ENCODE measurements around the gene GPR149. TPM values are rescaled to one million over a fixed set of nuclear protein-coding genes. Genes with fewer than 3 reads are reported as not detected.

Gene GPR149
- total and polyA plus RNA-seq, 2 donors: 0.02 TPM; not detected in 1

DNA sequence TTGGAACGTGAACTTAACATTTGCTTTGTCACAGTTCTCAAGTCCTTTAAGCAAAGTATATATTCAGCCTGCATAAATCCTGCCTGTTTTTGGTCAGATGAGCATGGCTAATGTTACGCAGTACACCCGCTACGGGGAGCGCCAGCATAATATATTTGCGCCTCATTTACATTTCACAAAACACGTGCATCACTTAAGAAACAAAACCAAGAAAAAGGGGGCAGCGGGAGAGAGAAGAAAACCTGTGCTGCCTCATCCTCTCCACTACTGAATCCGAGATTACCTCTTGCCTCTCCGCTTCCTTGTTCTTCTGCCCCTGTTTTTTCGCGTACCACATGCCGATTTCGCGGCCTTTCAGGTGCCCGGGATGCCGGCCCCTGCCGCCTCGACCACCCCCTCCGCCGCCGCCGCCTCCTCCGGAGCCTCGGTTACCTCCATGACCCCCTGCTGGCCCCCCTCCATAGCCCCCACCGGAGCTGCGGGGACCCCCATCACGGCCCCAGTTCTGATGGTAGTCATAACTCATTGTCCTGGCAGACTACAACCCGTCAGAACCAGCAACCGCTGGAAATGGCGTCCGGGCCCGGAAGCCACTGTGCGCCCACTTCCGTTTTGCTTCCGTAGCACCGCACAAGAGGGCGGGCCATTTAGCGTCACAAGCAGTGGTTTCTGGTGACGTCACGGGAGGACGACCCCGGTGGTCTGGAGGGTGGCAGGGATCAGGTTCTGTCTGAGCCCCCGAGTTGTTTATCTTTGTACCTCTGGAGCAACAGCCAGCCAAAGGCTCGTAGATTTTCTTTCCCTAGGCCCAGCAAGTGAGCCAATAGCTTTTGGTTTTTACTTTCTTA lies 105.9 kb downstream of the GPR149 start, which contains the start of gene DHX36:
DHX36 (minus strand) TSS at position 597 of the 848 bp plus-strand sequence; CDS start at position 526, 71 bp downstream.
- Histone ChIP-seq H3K9me3 (ENCODE audit: control insufficient read depth in 2 of 2, insufficient read depth in 1 of 2, low read length in 1 of 2) (no peaks in the 10 kb centered on the region), H3K27me3 (ENCODE audit: control insufficient read depth in 2 of 2, insufficient read depth in 1 of 2, low read length in 1 of 2) (no peaks in the 10 kb centered on the region), H3K27ac (ENCODE audit: low read depth in 1 of 2, low read length in 1 of 2) (peak within 1 kb of the TSS; percentile 95 to 98), H3K4me1 (ENCODE audit: control insufficient read depth in 2 of 2, insufficient read depth in 2 of 2, low read length in 2 of 2) (peaks cover 9 to 12% of the 10 kb centered on the region in 2 donors), H3K36me3 (ENCODE audit: control insufficient read depth in 2 of 2, insufficient read depth in 2 of 2, low read length in 1 of 2) (peaks cover 0 to 9% of the 10 kb centered on the region in 2 donors), H3K4me3 (ENCODE audit: low read length in 2 of 2) (peak within 1 kb of the TSS; percentile 67 to 79)
- under 1% methylated on average over 45 of the region's 45 CpGs for WGBS
- peak; percentile 78 to 96 (median 86) for DNase-seq (ENCODE audit: low read depth in 6 of 9, low spot score in 9 of 9)

GRCh38 chr3:154316974-154317767 lies 112.8 kb downstream of the GPR149 start:
- H3K27me3 ChIP-seq (ENCODE audit: control insufficient read depth in 2 of 2, insufficient read depth in 1 of 2, low read length in 1 of 2): no peaks in the 10 kb centered on the region
- WGBS: 84% methylated on average over 5 of the region's 5 CpGs
- H3K9me3 ChIP-seq (ENCODE audit: control insufficient read depth in 2 of 2, insufficient read depth in 1 of 2, low read length in 1 of 2): no peaks in the 10 kb centered on the region
- H3K27ac ChIP-seq (ENCODE audit: low read depth in 1 of 2, low read length in 1 of 2): no peak overlapping the region
- H3K4me1 ChIP-seq (ENCODE audit: control insufficient read depth in 2 of 2, insufficient read depth in 2 of 2, low read length in 2 of 2): peaks cover 5% of the 10 kb centered on the region in 2 donors
- H3K36me3 ChIP-seq (ENCODE audit: control insufficient read depth in 2 of 2, insufficient read depth in 2 of 2, low read length in 1 of 2): peaks cover 3 to 40% of the 10 kb centered on the region in 2 donors
- DNase-seq (ENCODE audit: low read depth in 6 of 9, low spot score in 9 of 9): no peak
- H3K4me3 ChIP-seq (ENCODE audit: low read length in 2 of 2): no peak overlapping the region

GRCh38 chr3:154314152-154314551 lies 115.8 kb downstream of the GPR149 start:
- Histone ChIP-seq H3K4me3 (ENCODE audit: low read length in 2 of 2) (no peak overlapping the region), H3K9me3 (ENCODE audit: control insufficient read depth in 2 of 2, insufficient read depth in 1 of 2, low read length in 1 of 2) (no peaks in the 10 kb centered on the region), H3K27ac (ENCODE audit: low read depth in 1 of 2, low read length in 1 of 2) (no peak overlapping the region), H3K27me3 (ENCODE audit: control insufficient read depth in 2 of 2, insufficient read depth in 1 of 2, low read length in 1 of 2) (no peaks in the 10 kb centered on the region), H3K36me3 (ENCODE audit: control insufficient read depth in 2 of 2, insufficient read depth in 2 of 2, low read length in 1 of 2) (peaks cover 3 to 46% of the 10 kb centered on the region in 2 donors), H3K4me1 (ENCODE audit: control insufficient read depth in 2 of 2, insufficient read depth in 2 of 2, low read length in 2 of 2) (no peaks in the 10 kb centered on the region)
- no peak for DNase-seq (ENCODE audit: low read depth in 6 of 9, low spot score in 9 of 9)
- 96% methylated on average over 1 of the region's 1 CpG for WGBS

GRCh38 chr3:154310840-154311239 lies 119.2 kb downstream of the GPR149 start:
- no peak for DNase-seq (ENCODE audit: low read depth in 6 of 9, low spot score in 9 of 9)
- H3K4me3 ChIP-seq (ENCODE audit: low read length in 2 of 2): no peak overlapping the region
- peaks cover 7 to 62% of the 10 kb centered on the region in 2 donors for H3K36me3 ChIP-seq (ENCODE audit: control insufficient read depth in 2 of 2, insufficient read depth in 2 of 2, low read length in 1 of 2)
- H3K27ac ChIP-seq (ENCODE audit: low read depth in 1 of 2, low read length in 1 of 2): no peak overlapping the region
- no peaks in the 10 kb centered on the region for H3K9me3 ChIP-seq (ENCODE audit: control insufficient read depth in 2 of 2, insufficient read depth in 1 of 2, low read length in 1 of 2)
- H3K27me3 ChIP-seq (ENCODE audit: control insufficient read depth in 2 of 2, insufficient read depth in 1 of 2, low read length in 1 of 2): no peaks in the 10 kb centered on the region
- no peaks in the 10 kb centered on the region for H3K4me1 ChIP-seq (ENCODE audit: control insufficient read depth in 2 of 2, insufficient read depth in 2 of 2, low read length in 2 of 2)

DNA sequence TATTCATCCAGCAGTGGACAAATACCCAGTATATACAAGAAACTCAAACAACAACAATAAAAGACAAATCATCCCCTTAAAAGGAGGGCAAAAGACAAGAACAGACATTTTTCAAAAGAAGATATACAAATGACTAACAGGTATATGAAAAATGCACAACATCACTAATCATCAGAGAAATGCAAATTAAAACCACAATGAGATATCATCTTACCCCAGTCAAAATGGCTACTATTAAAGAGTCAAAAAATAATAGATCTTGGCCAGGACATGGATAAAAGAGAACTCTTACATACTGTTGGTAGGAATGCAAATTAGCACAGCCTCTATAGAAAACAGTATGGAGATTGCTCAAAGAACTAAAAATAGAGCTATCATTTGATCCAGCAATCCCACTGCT lies 122.6 kb downstream of the GPR149 start:
- Histone ChIP-seq H3K27ac (ENCODE audit: low read depth in 1 of 2, low read length in 1 of 2) (no peak overlapping the region), H3K36me3 (ENCODE audit: control insufficient read depth in 2 of 2, insufficient read depth in 2 of 2, low read length in 1 of 2) (peaks cover 17 to 66% of the 10 kb centered on the region in 2 donors), H3K27me3 (ENCODE audit: control insufficient read depth in 2 of 2, insufficient read depth in 1 of 2, low read length in 1 of 2) (no peaks in the 10 kb centered on the region), H3K4me3 (ENCODE audit: low read length in 2 of 2) (no peak overlapping the region), H3K4me1 (ENCODE audit: control insufficient read depth in 2 of 2, insufficient read depth in 2 of 2, low read length in 2 of 2) (no peaks in the 10 kb centered on the region), H3K9me3 (ENCODE audit: control insufficient read depth in 2 of 2, insufficient read depth in 1 of 2, low read length in 1 of 2) (no peaks in the 10 kb centered on the region)
- DNase-seq (ENCODE audit: low read depth in 6 of 9, low spot score in 9 of 9): no peak

- H3K4me1 ChIP-seq (ENCODE audit: control insufficient read depth in 2 of 2, insufficient read depth in 2 of 2, low read length in 2 of 2): no peaks in the 10 kb centered on the region
- no peak overlapping the region for H3K27ac ChIP-seq (ENCODE audit: low read depth in 1 of 2, low read length in 1 of 2)
- no peaks in the 10 kb centered on the region for H3K9me3 ChIP-seq (ENCODE audit: control insufficient read depth in 2 of 2, insufficient read depth in 1 of 2, low read length in 1 of 2)
- no peaks in the 10 kb centered on the region for H3K27me3 ChIP-seq (ENCODE audit: control insufficient read depth in 2 of 2, insufficient read depth in 1 of 2, low read length in 1 of 2)
- no peak for DNase-seq (ENCODE audit: low read depth in 6 of 9, low spot score in 9 of 9)
- peaks cover 21 to 80% of the 10 kb centered on the region in 2 donors for H3K36me3 ChIP-seq (ENCODE audit: control insufficient read depth in 2 of 2, insufficient read depth in 2 of 2, low read length in 1 of 2)
- H3K4me3 ChIP-seq (ENCODE audit: low read length in 2 of 2): no peak overlapping the region
- 98% methylated on average over 3 of the region's 3 CpGs for WGBS
Measured at GRCh38 chr3:154304936-154305335, 125.1 kb downstream of the GPR149 start.

DNA sequence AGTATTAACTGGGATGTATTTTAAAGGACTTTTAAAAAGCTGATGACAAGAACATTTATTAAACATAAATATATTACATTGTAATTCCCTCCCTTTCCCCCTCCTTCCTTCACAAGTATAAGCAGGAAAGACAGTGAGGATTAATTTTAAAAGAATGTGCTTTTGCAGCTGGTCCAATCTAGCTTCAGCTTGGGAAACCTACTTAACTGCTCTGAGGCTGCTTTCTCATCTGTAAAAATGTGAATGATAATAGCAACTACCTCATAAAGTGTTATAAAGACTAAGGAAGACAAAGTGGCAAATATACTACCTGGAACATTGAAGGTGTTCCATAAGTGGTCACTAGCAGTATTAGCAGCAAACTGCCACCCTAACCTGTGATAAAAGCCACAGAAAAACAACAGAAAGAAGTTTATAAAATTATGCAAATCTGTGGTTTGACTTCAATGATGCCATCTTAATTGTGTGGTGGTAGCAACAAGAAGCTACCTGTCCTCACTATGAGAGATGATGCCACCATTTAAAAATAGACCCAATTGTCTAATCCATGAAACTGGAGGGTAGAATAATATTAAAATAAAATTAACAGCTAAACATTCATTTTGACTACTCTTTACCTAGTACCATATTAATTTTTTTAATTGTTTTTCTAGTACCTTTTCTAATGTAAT lies 125.7 kb downstream of the GPR149 start:
- H3K36me3 ChIP-seq (ENCODE audit: control insufficient read depth in 2 of 2, insufficient read depth in 2 of 2, low read length in 1 of 2): peaks cover 24 to 80% of the 10 kb centered on the region in 2 donors
- H3K27me3 ChIP-seq (ENCODE audit: control insufficient read depth in 2 of 2, insufficient read depth in 1 of 2, low read length in 1 of 2): no peaks in the 10 kb centered on the region
- no peaks in the 10 kb centered on the region for H3K4me1 ChIP-seq (ENCODE audit: control insufficient read depth in 2 of 2, insufficient read depth in 2 of 2, low read length in 2 of 2)
- no peak for DNase-seq (ENCODE audit: low read depth in 6 of 9, low spot score in 9 of 9)
- no peak overlapping the region for H3K4me3 ChIP-seq (ENCODE audit: low read length in 2 of 2)
- H3K27ac ChIP-seq (ENCODE audit: low read depth in 1 of 2, low read length in 1 of 2): no peak overlapping the region
- no peaks in the 10 kb centered on the region for H3K9me3 ChIP-seq (ENCODE audit: control insufficient read depth in 2 of 2, insufficient read depth in 1 of 2, low read length in 1 of 2)

- 97% methylated on average over 3 of the region's 3 CpGs for WGBS
- Histone ChIP-seq H3K9me3 (ENCODE audit: control insufficient read depth in 2 of 2, insufficient read depth in 1 of 2, low read length in 1 of 2) (no peaks in the 10 kb centered on the region), H3K36me3 (ENCODE audit: control insufficient read depth in 2 of 2, insufficient read depth in 2 of 2, low read length in 1 of 2) (peaks cover 21 to 73% of the 10 kb centered on the region in 2 donors), H3K27ac (ENCODE audit: low read depth in 1 of 2, low read length in 1 of 2) (no peak overlapping the region), H3K4me3 (ENCODE audit: low read length in 2 of 2) (no peak overlapping the region), H3K4me1 (ENCODE audit: control insufficient read depth in 2 of 2, insufficient read depth in 2 of 2, low read length in 2 of 2) (no peaks in the 10 kb centered on the region), H3K27me3 (ENCODE audit: control insufficient read depth in 2 of 2, insufficient read depth in 1 of 2, low read length in 1 of 2) (no peaks in the 10 kb centered on the region)
- no peak for DNase-seq (ENCODE audit: low read depth in 6 of 9, low spot score in 9 of 9)
Measured at GRCh38 chr3:154301561-154301960, 128.4 kb downstream of the GPR149 start.

Measured in thymus (tissue), 11 donors.